Peyer's patch (tissue), 4 donors: ENCODE measurements around the gene PLA2G4A. TPM values are rescaled to one million over a fixed set of nuclear protein-coding genes. Genes with fewer than 3 reads are reported as not detected.

Source experiments
- DNase-seq, 3 donors: peaks; one replicate each; pipeline ENCODE4 v3.0.0-alpha.2; 2017 to 2019
- H3K27ac ChIP-seq, 4 donors: fragments of 200-600 bp; sonication (generic); one replicate each; pipeline ENCODE4 v1.5.1; 2016 to 2019
- H3K27me3 ChIP-seq, 2 donors: fragments of 200-600 bp; sonication (generic); one replicate each; pipeline ENCODE4 v1.5.1; 2019
- H3K36me3 ChIP-seq, 3 donors: fragments of 200-600 bp; sonication (generic); one replicate each; pipeline ENCODE4 v1.5.1; 2016 to 2019
- H3K4me1 ChIP-seq, 4 donors: fragments of 200-600 bp; sonication (generic); one replicate each; pipeline ENCODE4 v1.5.1; 2016 to 2019
- H3K4me3 ChIP-seq, 4 donors: fragments of 200-600 bp; sonication (generic); 1 replicate in 3 of 4; 2 replicates in 1 of 4; pipeline ENCODE4 v1.5.1; 2016 to 2019; ENCODE audit warnings: mild to moderate bottlenecking in 1 of 4
- H3K9me3 ChIP-seq, 4 donors: fragments of 200-600 bp; sonication (generic); one replicate each; pipeline ENCODE4 v1.5.1; 2016 to 2019; ENCODE audit warnings: mild to moderate bottlenecking in 1 of 4
- CTCF ChIP-seq, 6 experiments: fragments of 450-650 bp in 4 of 6; fragments of 200-600 bp in 2 of 6; sonication (generic) in 1 of 6; IDR thresholded peaks; one replicate each; pipeline ENCODE4 v1.5.1; 2017 to 2019; ENCODE audit warnings: antibody characterized with exemption in 6 of 6, mild to moderate bottlenecking in 3 of 6, moderate library complexity in 1 of 6
- POLR2A ChIP-seq, 2 donors: fragments of 450-650 bp; IDR thresholded peaks; one replicate each; pipeline ENCODE4 v1.5.1; 2017; ENCODE audit warnings: antibody characterized with exemption in 2 of 2, mild to moderate bottlenecking in 2 of 2, moderate library complexity in 2 of 2
- total RNA-seq, 4 donors: library from RNA; depleted of rRNA; stranded (reverse); fragments of >200 nt; gene quantifications; one replicate each; pipeline ENCODE4 v1.1.0, GENCODE V29; 2016

Gene PLA2G4A
- total RNA-seq, 4 donors from 2014 or later: 7.0 to 8.3 (median 7.6) TPM

- no peaks in the 10 kb centered on the region for H3K36me3 ChIP-seq
- H3K27ac ChIP-seq: no peak overlapping the region
- H3K27me3 ChIP-seq: no peaks in the 10 kb centered on the region
- H3K9me3 ChIP-seq: no peaks in the 10 kb centered on the region
- no peaks in the 10 kb centered on the region for H3K4me1 ChIP-seq
- H3K4me3 ChIP-seq: no peak overlapping the region
- DNase-seq: no peak
- TF ChIP-seq CTCF (IDR thresholded peaks at IDR 0.05): no peak
- no peak for TF ChIP-seq POLR2A (IDR thresholded peaks at IDR 0.05)
Measured at GRCh38 chr1:186785503-186785902, 43.2 kb upstream of the PLA2G4A start.

GRCh38 chr1:186790101-186790500 is 38.6 kb upstream of the PLA2G4A start:
- Histone ChIP-seq H3K4me1 (no peaks in the 10 kb centered on the region), H3K36me3 (no peaks in the 10 kb centered on the region), H3K4me3 (no peak overlapping the region), H3K9me3 (no peaks in the 10 kb centered on the region), H3K27me3 (no peaks in the 10 kb centered on the region), H3K27ac (no peak overlapping the region)
- no peak for TF ChIP-seq POLR2A (IDR thresholded peaks at IDR 0.05)
- no peak for TF ChIP-seq CTCF (IDR thresholded peaks at IDR 0.05)
- DNase-seq: no peak

- Histone ChIP-seq H3K4me1 (no peaks in the 10 kb centered on the region), H3K9me3 (no peaks in the 10 kb centered on the region), H3K36me3 (no peaks in the 10 kb centered on the region), H3K4me3 (no peak overlapping the region), H3K27me3 (no peaks in the 10 kb centered on the region), H3K27ac (no peak overlapping the region)
- DNase-seq: no peak
- TF ChIP-seq CTCF (IDR thresholded peaks at IDR 0.05) (no peak), POLR2A (IDR thresholded peaks at IDR 0.05) (no peak)
Measured at GRCh38 chr1:186792870-186793581, 35.7 kb upstream of the PLA2G4A start.

GRCh38 chr1:186793582-186793927 is 35.2 kb upstream of the PLA2G4A start:
- no peaks in the 10 kb centered on the region for H3K9me3 ChIP-seq
- H3K4me3 ChIP-seq: no peak overlapping the region
- no peak for DNase-seq
- H3K27ac ChIP-seq: no peak overlapping the region
- no peaks in the 10 kb centered on the region for H3K36me3 ChIP-seq
- TF ChIP-seq POLR2A (IDR thresholded peaks at IDR 0.05) (no peak), CTCF (IDR thresholded peaks at IDR 0.05) (no peak)
- H3K27me3 ChIP-seq: no peaks in the 10 kb centered on the region
- no peaks in the 10 kb centered on the region for H3K4me1 ChIP-seq

GRCh38 chr1:186798960-186799688 is 29.6 kb upstream of the PLA2G4A start:
- H3K4me1 ChIP-seq: no peaks in the 10 kb centered on the region
- H3K4me3 ChIP-seq: no peak overlapping the region
- no peaks in the 10 kb centered on the region for H3K9me3 ChIP-seq
- no peak for TF ChIP-seq CTCF (IDR thresholded peaks at IDR 0.05)
- no peaks in the 10 kb centered on the region for H3K27me3 ChIP-seq
- DNase-seq: no peak
- H3K36me3 ChIP-seq: no peaks in the 10 kb centered on the region
- no peak overlapping the region for H3K27ac ChIP-seq
